Muscle of leg (tissue), 11 donors: ENCODE results near the gene MUSK. TPM values are rescaled to one million over a fixed set of nuclear protein-coding genes. Genes with fewer than 3 reads are reported as not detected.
A peak's percentile ranks its signal among the peaks of the same experiment; 100 is the strongest.
"Not testable (repeated sequence)": the region's sequence is repeated elsewhere in the genome, so short reads cannot be mapped to it uniquely, and the experiment has no call there.

Experiments used
- DNase-seq: peaks from one replicate; pipeline ENCODE4 v3.0.0; 2013
- H3K27ac ChIP-seq: one replicate; pipeline ENCODE4 v1.5.1; 2013; ENCODE audit warnings: mild to moderate bottlenecking, low read length, control low read depth
- H3K27me3 ChIP-seq: one replicate; pipeline ENCODE4 v1.6.1; 2013; ENCODE audit warnings: low read length; ENCODE audit not compliant: control insufficient read depth, insufficient read depth
- H3K36me3 ChIP-seq: one replicate; pipeline ENCODE4 v1.6.1; 2013; ENCODE audit warnings: low read length; ENCODE audit not compliant: control insufficient read depth, insufficient read depth
- H3K4me1 ChIP-seq: one replicate; pipeline ENCODE4 v1.6.1; 2013; ENCODE audit warnings: low read length; ENCODE audit not compliant: control insufficient read depth, insufficient read depth
- H3K4me3 ChIP-seq: one replicate; pipeline ENCODE4 v1.5.1; 2013; ENCODE audit warnings: low read length, control low read depth
- H3K9me3 ChIP-seq: replicated peaks from 2 replicates; pipeline ENCODE4 v1.6.1; 2013; ENCODE audit warnings: low read depth, low read length; ENCODE audit not compliant: control insufficient read depth
- WGBS: methylation state at CpG from one replicate; pipeline ENCODE4 v1.1.5; 2013; ENCODE audit warnings: missing lambda C conversion rate; ENCODE audit not compliant: insufficient coverage; 5-methylcytosine and 5-hydroxymethylcytosine counted together
- polyA plus RNA-seq, 8 donors: library from polyadenylated mRNA; unstranded; fragments of 120-200 nt; gene quantifications; one replicate each; pipeline versions ENCODE4 v1.2.1 to v1.2.3, GENCODE V29; 2013; ENCODE audit warnings: inconsistent platforms in 1 of 8, low replicate concordance in 1 of 8; ENCODE audit not compliant: insufficient read length in 8 of 8, insufficient read depth in 1 of 8
- total RNA-seq: library from RNA; stranded (reverse); fragments of 120-200 nt; gene quantifications from one replicate; pipeline ENCODE4 v1.2.4, GENCODE V29; 2013

MUSK gene
- total and polyA plus RNA-seq, 9 donors = 9.3 to 16.6 (median 13.0) TPM

- Histone ChIP-seq H3K9me3 (no peaks in the 10 kb centered on the region), H3K27me3 (no peaks in the 10 kb centered on the region), H3K4me3 (no peak overlapping the region), H3K36me3 (no peaks in the 10 kb centered on the region), H3K4me1 (no peaks in the 10 kb centered on the region), H3K27ac (no peak overlapping the region)
- WGBS = no CpG with 5 or more reads among the region's 6 CpGs
- no peak for DNase-seq
Measured at GRCh38 chr9:110807956-110808598, 139.5 kb downstream of the MUSK start.

GRCh38 chr9:110808599-110808980 lies 140.0 kb downstream of the MUSK start:
- no peak overlapping the region for H3K4me3 ChIP-seq
- no peaks in the 10 kb centered on the region for H3K4me1 ChIP-seq
- H3K27me3 ChIP-seq = no peaks in the 10 kb centered on the region
- no peaks in the 10 kb centered on the region for H3K9me3 ChIP-seq
- WGBS = no CpG with 5 or more reads among the region's 4 CpGs
- no peak for DNase-seq
- no peak overlapping the region for H3K27ac ChIP-seq
- no peaks in the 10 kb centered on the region for H3K36me3 ChIP-seq

- H3K9me3 ChIP-seq = no peaks in the 10 kb centered on the region
- WGBS = no CpG with 5 or more reads among the region's 3 CpGs
- no peak overlapping the region for H3K4me3 ChIP-seq
- no peak overlapping the region for H3K27ac ChIP-seq
- no peak for DNase-seq
- H3K4me1 ChIP-seq = no peaks in the 10 kb centered on the region
- H3K27me3 ChIP-seq = no peaks in the 10 kb centered on the region
- no peaks in the 10 kb centered on the region for H3K36me3 ChIP-seq
Measured at GRCh38 chr9:110809038-110809595, 140.5 kb downstream of the MUSK start.

- WGBS = no CpG with 5 or more reads among the region's 1 CpG
- Histone ChIP-seq H3K9me3 (no peaks in the 10 kb centered on the region), H3K36me3 (no peaks in the 10 kb centered on the region), H3K4me1 (no peaks in the 10 kb centered on the region), H3K4me3 (no peak overlapping the region), H3K27ac (no peak overlapping the region), H3K27me3 (no peaks in the 10 kb centered on the region)
- DNase-seq = no peak
Measured at GRCh38 chr9:110810262-110810976, 141.8 kb downstream of the MUSK start.

- WGBS = no CpG with 5 or more reads among the region's 3 CpGs
- no peaks in the 10 kb centered on the region for H3K36me3 ChIP-seq
- no peak overlapping the region for H3K27ac ChIP-seq
- H3K4me1 ChIP-seq = no peaks in the 10 kb centered on the region
- peak; percentile 73 for DNase-seq
- H3K27me3 ChIP-seq = no peaks in the 10 kb centered on the region
- no peak overlapping the region for H3K4me3 ChIP-seq
- H3K9me3 ChIP-seq = no peaks in the 10 kb centered on the region
Measured at GRCh38 chr9:110812886-110813285, 144.3 kb downstream of the MUSK start.

- no peak for DNase-seq
- no peaks in the 10 kb centered on the region for H3K36me3 ChIP-seq
- 100% methylated on average over 1 of the region's 2 CpGs for WGBS
Measured at GRCh38 chr9:110814159-110814558, 145.6 kb downstream of the MUSK start.

GRCh38 chr9:110815361-110815760 lies 146.8 kb downstream of the MUSK start:
- Histone ChIP-seq H3K4me1 (peaks cover under 1% of the 10 kb centered on the region), H3K9me3 (no peaks in the 10 kb centered on the region), H3K27me3 (no peaks in the 10 kb centered on the region), H3K4me3 (no peak overlapping the region), H3K27ac (no peak overlapping the region), H3K36me3 (no peaks in the 10 kb centered on the region)
- peak; percentile 24 for DNase-seq
- WGBS = 20% methylated on average over 1 of the region's 1 CpG

More at GRCh38 chr9:110814159-110814558, 145.6 kb downstream of the MUSK start:
- no peaks in the 10 kb centered on the region for H3K4me1 ChIP-seq
- no peak overlapping the region for H3K27ac ChIP-seq
- H3K27me3 ChIP-seq = no peaks in the 10 kb centered on the region
- H3K4me3 ChIP-seq = no peak overlapping the region
- H3K9me3 ChIP-seq = no peaks in the 10 kb centered on the region

GRCh38 chr9:110820381-110820780 lies 151.8 kb downstream of the MUSK start:
- Histone ChIP-seq H3K4me3 (no peak overlapping the region), H3K27ac (no peak overlapping the region), H3K27me3 (no peaks in the 10 kb centered on the region), H3K4me1 (peaks cover 5% of the 10 kb centered on the region), H3K9me3 (no peaks in the 10 kb centered on the region), H3K36me3 (no peaks in the 10 kb centered on the region)
- DNase-seq = peak; percentile 75
- WGBS = no CpG with 5 or more reads among the region's 1 CpG

- H3K4me3 ChIP-seq = no peak overlapping the region
- H3K27me3 ChIP-seq = no peaks in the 10 kb centered on the region
- no peaks in the 10 kb centered on the region for H3K36me3 ChIP-seq
- DNase-seq = no peak
- H3K27ac ChIP-seq = peak overlapping the region; percentile 38
- H3K9me3 ChIP-seq = no peaks in the 10 kb centered on the region
- H3K4me1 ChIP-seq = peaks cover 5% of the 10 kb centered on the region
- 33% methylated on average over 1 of the region's 1 CpG for WGBS
Measured at GRCh38 chr9:110821064-110821463, 152.5 kb downstream of the MUSK start.

GRCh38 chr9:110825129-110825528 lies 156.5 kb downstream of the MUSK start:
- H3K27me3 ChIP-seq, DNase-seq, H3K9me3 ChIP-seq, H3K4me1 ChIP-seq, H3K27ac ChIP-seq, H3K36me3 ChIP-seq, H3K4me3 ChIP-seq: not testable (repeated sequence)
